HG03135 (cell line): ENCODE results near the gene PTTG1IP.

Experiments
- ATAC-seq: cut with Tn5 transposase; IDR thresholded peaks from one replicate; pipeline ENCODE4 v1.9.1; 2021; ENCODE audit warnings: mild to moderate bottlenecking, moderate library complexity; ENCODE audit not compliant: unreplicated experiment

Gene PTTG1IP

GRCh38 chr21:44803651-44804050, 69.8 kb downstream of the PTTG1IP start:
- no peak for ATAC-seq

- ATAC-seq, result no peak
Observed at GRCh38 chr21:44802396-44803153, 70.9 kb downstream of the PTTG1IP start.

GRCh38 chr21:44801468-44802395, 71.8 kb downstream of the PTTG1IP start, which contains the start of gene UBE2G2:
TSS of gene UBE2G2 (minus strand) at chr21:44801820. CDS start at chr21:44801748, 72 bp downstream.
- ATAC-seq, result peak; percentile 66

- ATAC-seq, result no peak
Observed at GRCh38 chr21:44800971-44801467, 72.5 kb downstream of the PTTG1IP start.

- ATAC-seq, result no peak
Observed at GRCh38 chr21:44800103-44800502, 73.4 kb downstream of the PTTG1IP start.

GRCh38 chr21:44799646-44800045, 73.8 kb downstream of the PTTG1IP start:
- no peak for ATAC-seq
